ENCODE measurements around the gene ARID3A.

ARID3A gene

GRCh38 chr19:963486-963951 is 37.7 kb downstream of the ARID3A start:
- no peak for DNase-seq

GRCh38 chr19:964116-964520 is 38.3 kb downstream of the ARID3A start:
- DNase-seq, result no peak

GRCh38 chr19:964761-965694 is 39.2 kb downstream of the ARID3A start:
- DNase-seq, result peak; percentile 9

- DNase-seq, result no peak
Measured at GRCh38 chr19:966485-967088, 40.8 kb downstream of the ARID3A start.

- DNase-seq, result peak; percentile 14
Measured at GRCh38 chr19:970695-971094, 44.9 kb downstream of the ARID3A start.

- DNase-seq, result no peak
Measured at GRCh38 chr19:971795-972194, 46.0 kb downstream of the ARID3A start.

- no peak for DNase-seq
Measured at GRCh38 chr19:972281-972680, 46.4 kb downstream of the ARID3A start.

- DNase-seq, result no peak
Measured at GRCh38 chr19:973726-974563, 48.1 kb downstream of the ARID3A start.

- DNase-seq, result no peak
Measured at GRCh38 chr19:974564-975257, 48.9 kb downstream of the ARID3A start.

- no peak for DNase-seq
Measured at GRCh38 chr19:976476-976875, 50.6 kb downstream of the ARID3A start.

GRCh38 chr19:977058-977464 is 51.2 kb downstream of the ARID3A start:
- DNase-seq, result no peak

- DNase-seq, result no peak
Measured at GRCh38 chr19:979318-979741, 53.5 kb downstream of the ARID3A start.

- DNase-seq, result no peak
Measured at GRCh38 chr19:980133-980998, 54.5 kb downstream of the ARID3A start.

- DNase-seq, result peak; percentile 74
Measured at GRCh38 chr19:982567-983170, 56.8 kb downstream of the ARID3A start.

GRCh38 chr19:984165-984967 is 58.5 kb downstream of the ARID3A start, which contains the start of gene WDR18:
WDR18 (plus strand) TSS chr19:984345; CDS start chr19:984354, 9 bp downstream.
- peak; percentile 91 for DNase-seq

GRCh38 chr19:986083-986482 is 60.2 kb downstream of the ARID3A start:
- no peak for DNase-seq

- DNase-seq, result no peak
Measured at GRCh38 chr19:988081-988480, 62.2 kb downstream of the ARID3A start.

- no peak for DNase-seq
Measured at GRCh38 chr19:988510-988909, 62.7 kb downstream of the ARID3A start.

- no peak for DNase-seq
Measured at GRCh38 chr19:989381-990081, 63.7 kb downstream of the ARID3A start.
